HTERT RPE-1 (cell line): ENCODE results near the gene ST6GAL2.

ENCODE experiments used
- in situ Hi-C: fragments of 300-500 bp; cut with MboI; formaldehyde crosslinking; loops from 4 replicates; pipeline ENCODE4 v1.14.3; 2020; ENCODE audit warnings: low sequenced_read_pairs

ST6GAL2 gene

DNA sequence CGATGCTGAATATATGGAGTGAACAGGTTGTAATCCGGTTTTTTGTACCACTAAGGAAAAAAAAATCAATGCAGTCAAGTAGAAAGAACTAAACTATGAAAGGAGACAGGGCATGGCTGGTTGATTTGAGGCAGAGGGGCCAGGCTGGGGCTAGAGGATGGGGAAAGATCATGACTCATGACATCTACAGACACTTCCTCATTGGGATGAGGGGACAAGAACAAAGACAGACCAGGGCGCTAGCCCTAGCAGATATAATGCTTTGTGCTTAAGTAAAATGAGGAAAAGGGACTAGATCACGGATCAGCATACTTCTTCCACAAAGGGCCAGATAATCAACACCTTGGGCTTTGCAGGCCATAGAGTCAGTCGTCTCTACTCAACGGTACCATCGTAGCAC, 55.8 kb downstream of the ST6GAL2 start:
- in situ Hi-C loops = no loop called here

DNA sequence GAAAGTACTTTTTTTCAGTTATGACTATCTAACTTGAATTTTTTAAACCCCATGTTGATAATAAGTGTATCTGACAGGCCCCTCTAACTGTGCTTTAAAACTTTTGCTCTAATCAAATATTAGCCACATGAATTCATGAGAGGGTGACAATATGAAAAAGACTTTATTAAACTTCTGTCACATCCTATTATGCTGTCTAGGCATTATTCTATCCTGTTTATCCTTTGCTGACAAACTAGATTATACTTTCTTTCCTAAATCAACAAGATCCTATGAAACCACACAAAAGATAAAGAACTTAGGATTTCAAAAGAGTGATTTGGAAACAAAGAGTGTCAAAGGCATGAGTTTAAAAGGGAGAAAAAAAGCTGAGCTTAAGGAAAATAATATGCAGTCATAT, 57.8 kb downstream of the ST6GAL2 start:
- in situ Hi-C loops = no loop called here

DNA sequence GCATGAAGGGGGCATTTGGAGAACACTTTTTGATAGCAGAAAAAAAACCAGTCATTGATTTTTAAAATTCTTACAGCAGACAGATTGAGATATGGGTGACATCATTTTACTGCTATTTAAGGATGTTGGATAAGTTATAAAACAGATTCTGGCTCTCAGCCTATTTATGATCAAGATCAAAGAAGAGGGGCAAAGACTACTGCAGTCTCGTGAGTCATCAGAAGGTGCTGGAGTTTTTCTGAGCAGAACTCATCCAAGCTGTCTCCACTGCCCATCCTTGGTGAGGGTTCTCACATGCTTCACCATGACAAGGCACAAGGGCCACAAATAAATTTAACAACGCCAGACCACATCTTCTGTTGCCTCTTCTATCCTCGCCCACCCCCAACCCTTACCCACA, 58.8 kb downstream of the ST6GAL2 start:
- in situ Hi-C loops = no loop called here

DNA sequence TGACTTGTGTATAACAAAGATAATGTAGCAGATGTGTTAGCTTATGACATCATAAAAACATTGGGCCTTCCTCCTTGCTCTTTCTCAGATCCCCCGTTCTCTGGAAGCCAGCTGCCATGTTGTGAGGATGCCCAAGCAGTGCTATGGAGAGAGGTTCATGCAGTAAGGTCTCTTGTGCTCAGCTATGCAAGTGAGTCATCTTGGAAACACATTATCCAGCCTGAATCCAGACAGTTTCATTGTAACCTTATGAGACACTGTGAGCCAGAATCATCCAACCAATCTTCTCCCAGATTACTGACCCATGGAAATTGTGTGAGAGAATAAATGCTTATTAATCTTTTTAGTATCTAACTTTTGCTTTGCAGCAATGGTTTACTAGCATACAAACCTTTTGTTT, 60.8 kb downstream of the ST6GAL2 start:
- in situ Hi-C loops = no loop called here

- in situ Hi-C loops = no loop called here
Measured at GRCh38 chr2:106816974-106817373, 69.0 kb downstream of the ST6GAL2 start.

GRCh38 chr2:106812841-106813240, 73.1 kb downstream of the ST6GAL2 start:
- in situ Hi-C loops = no loop called here

DNA sequence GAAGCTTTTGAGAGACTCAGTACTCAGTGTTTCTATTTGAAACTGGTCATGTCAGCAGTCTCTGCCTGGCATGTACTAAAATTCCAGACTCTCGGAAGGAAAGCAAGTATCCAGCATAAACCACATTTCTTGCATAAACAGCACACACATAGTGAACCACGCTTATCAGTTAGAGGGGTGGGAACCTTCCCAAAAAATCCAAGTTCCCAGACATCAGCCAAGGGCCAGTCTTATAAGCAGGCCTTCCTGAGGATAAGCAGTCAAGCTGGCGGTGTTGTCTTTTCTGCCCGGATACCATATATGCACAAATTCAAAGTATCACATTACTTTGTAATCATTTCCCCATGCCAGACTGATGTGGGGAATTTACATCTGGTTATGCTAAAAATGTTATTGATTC, 73.6 kb downstream of the ST6GAL2 start:
- in situ Hi-C loops = no loop called here

DNA sequence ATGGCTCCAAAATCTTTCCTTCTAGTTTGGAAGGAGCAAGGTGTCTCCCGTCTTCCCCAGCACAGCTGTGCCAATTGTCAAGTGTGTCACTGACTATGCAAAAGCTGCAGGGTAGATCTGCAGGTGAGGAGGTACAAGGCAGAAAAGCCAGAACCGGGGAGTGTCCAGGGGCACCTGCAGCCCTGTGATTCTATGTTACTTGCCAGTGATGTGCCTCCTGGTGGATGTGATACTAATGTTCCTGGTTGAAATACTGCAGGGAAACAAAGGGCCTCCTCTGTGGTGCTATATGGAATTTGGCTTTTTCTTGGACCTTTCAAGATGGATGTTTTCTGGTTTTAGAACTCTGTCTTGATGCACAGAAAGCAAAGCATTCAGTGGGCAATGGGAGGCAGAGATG, 80.3 kb downstream of the ST6GAL2 start:
- in situ Hi-C loops = no loop called here

DNA sequence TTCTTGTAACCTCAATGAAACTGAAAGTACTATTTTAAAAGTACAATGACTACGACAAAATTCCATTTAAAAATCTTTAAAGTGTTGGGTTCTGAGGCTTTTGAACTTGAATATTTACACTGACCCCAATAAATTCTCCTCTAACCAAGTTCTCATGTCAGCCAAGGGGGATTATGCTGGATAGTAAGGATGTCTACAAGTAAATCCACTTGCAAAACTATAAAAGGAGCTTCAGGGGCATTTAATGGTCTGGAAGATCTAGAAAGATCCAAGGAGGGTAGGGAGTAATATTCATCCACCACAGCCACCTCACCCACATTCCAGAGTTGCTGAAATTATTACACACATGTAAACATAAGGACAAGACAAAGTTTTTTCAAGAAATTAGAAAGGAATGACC, 81.8 kb downstream of the ST6GAL2 start:
- in situ Hi-C loops = no loop called here

GRCh38 chr2:106800976-106801655, 84.9 kb downstream of the ST6GAL2 start:
- in situ Hi-C loops = no loop called here

DNA sequence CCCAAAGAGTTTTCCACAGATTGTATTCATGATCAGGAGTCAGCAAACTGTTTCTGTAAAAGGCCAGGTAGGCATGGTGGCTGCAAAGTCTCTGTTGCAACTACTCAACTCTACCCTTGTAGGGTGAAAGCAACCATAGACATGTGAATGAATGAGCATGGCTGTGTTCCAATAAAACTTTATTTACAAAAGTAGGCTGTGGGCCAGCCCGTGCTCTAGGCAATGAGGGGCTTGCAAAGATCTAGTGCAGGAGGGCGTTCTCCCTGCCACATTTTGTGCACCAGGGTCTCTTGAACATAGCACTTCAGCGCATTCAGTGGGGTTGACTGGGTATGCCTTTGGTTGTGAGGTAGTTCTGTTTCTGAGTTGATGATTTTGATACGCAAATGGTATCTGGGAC, 85.8 kb downstream of the ST6GAL2 start:
- in situ Hi-C loops = no loop called here

DNA sequence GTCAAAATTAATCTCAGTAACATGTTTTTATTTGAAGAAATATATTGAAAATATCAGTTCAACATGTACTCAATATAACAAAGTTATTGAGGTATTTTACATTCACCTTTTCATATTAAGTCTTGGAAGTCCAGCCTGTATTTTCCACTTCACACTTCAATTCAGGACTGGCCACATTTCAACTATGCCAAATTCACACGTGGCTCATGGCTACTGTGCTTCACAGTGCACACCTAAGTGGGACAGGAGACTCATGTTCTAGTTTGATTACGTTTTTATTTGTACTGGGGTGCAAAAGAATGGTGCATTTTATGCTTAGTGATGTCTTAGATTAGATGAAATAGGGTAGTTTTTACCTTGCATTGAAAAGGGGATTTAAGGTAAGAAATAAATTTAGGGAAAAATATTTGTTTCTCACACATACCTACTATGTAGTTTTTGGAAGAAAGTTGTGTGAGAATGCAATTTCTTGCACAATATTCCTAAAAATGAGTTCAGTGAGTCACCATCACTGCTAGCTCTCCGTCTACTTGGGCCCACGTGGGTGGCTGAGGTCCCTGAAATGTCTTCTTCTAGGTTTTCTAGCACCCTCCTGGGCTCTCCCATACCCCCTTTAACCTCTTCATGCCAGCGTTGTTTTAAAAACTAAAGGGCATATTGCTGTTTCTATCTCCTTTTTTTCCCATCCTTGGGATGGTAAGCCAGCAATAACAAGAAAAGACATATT, 87.0 kb downstream of the ST6GAL2 start:
- in situ Hi-C loops = no loop called here

DNA sequence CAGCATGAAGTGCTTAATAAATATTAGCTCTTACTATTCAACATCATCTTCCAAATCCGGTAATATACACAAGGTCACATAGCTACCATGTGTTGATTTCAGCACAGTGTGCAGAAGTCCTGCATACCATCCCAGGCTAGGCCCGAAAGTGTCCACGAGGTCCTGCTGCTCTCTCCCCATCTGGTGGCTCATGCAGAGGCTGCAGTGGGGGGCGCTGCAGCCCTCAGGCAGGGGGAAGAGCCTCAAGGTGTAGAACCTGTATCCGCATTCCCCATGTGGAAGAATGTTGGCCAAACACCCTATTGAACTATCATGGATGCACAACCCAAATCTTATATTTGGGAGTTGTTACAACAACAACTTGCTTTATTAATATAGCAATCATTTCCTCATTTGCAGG, 88.5 kb downstream of the ST6GAL2 start:
- in situ Hi-C loops = no loop called here

DNA sequence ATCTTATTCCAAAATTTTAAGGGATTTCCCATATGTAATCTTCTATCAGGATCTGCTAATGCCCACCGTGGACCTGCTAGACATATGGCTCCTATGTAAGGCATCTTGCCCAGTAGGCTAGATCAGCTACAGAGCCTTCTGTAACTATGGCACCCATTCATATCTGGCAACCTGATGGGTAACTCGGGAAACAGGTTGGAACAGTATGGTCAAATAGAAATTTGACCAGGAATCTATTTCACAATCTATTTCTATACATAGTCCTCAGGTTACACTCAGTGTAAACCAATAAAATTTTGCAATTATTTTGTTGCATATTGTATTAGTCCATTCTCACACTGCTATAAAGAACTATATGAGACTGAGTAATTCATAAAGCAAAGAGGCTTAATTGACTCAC, 93.3 kb downstream of the ST6GAL2 start:
- in situ Hi-C loops = no loop called here

DNA sequence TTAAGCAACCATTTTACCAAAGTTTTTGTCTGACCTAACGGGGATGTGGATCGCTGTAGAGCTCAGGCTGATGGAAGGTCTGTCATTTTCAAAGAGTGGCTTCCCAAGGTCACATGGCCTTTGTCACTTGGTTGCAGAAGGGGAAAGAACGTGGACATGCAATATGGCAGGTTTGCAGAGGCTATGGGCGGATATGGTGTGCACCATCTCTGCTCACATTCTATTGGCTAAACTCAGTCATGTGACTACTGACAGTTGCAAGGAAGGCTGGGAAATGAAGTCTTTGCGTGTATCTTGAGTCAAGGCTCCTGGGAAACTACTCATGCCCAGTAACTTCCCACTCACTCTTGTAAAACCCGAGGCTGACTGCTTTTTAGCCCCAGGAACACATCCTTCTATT, 96.8 kb downstream of the ST6GAL2 start:
- in situ Hi-C loops = no loop called here

GRCh38 chr2:106782681-106783080, 103.3 kb downstream of the ST6GAL2 start:
- in situ Hi-C loops = no loop called here

DNA sequence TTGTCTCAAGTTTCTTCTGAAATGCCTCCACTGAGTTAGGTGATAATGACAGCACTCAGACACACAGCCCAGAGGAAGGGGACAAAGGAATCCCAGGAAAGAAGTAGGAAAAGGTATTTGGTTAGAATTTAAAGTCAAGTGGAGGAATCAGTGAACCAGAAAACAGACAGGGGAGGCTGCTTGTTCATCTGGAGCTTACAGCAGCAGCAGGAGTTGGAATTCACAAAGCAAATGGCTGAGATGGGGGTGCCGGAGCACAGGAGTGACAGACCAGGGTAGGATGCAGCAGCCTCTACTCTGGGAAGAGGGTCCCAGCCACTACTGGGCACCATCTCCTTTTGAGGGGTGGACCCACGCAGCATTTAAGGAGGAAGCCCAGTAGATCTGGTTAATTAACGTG, 104.8 kb downstream of the ST6GAL2 start:
- in situ Hi-C loops = no loop called here

DNA sequence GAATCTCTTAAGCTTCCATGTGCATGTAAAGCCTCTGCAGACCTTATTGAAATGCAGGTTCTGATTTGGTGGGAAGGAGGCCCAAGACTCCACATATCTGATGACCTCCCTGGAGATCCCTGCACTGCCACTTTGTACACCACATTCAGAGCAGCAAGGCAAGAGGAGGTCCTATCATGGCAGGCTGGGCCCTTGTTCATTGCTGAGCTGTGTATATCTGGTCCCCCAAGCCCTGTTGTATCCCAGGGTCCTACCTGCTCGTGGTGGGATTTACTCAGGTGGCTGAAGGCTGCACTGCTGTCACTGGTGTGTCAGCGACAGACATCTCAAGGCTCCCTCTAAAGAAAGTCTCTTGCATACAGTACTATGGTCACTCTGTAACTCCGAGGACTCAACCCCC, 114.2 kb downstream of the ST6GAL2 start:
- in situ Hi-C loops = no loop called here

GRCh38 chr2:106770986-106771385, 115.0 kb downstream of the ST6GAL2 start:
- in situ Hi-C loops = no loop called here

DNA sequence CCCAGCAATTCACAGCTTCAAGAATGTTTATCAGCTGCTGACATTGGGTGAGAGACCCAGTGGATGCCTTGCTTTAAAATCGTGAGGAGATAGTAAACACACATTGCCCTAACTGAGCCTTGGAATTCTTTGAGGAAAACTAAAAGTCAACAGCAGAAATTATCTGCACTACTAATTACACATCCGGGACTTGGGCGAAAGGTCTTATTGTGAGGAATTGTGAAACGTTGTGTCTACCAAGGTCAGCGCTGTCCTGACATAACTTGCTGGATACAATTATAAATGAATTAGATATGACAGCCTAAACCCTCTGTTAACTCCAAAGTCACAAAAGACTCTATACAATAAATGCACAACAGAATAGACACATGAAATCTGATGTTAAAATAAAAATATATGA, 121.4 kb downstream of the ST6GAL2 start:
- in situ Hi-C loops = no loop called here

- in situ Hi-C loops = no loop called here
Measured at GRCh38 chr2:106759966-106760365, 126.0 kb downstream of the ST6GAL2 start.

- in situ Hi-C loops = no loop called here
Measured at GRCh38 chr2:106758901-106759497, 127.0 kb downstream of the ST6GAL2 start.
